Panc1 (cell line): Measurements from ENCODE around the gene BTG4. TPM values are rescaled to one million over a fixed set of nuclear protein-coding genes. Genes with fewer than 3 reads are reported as not detected.

Source experiments
- ATAC-seq: fragments of 200-7000 bp; cut with Tn5 transposase; 2 replicates; pipeline ENCODE4 v1.9.1; 2020; ENCODE audit warnings: mild to moderate bottlenecking, moderate library complexity
- BruUV-seq: library from RNA; stranded (reverse); fragments of 400-500 nt; replicated peaks from 2 replicates; lab custom pipeline; 2021; lab: Mats Ljungman, UMichigan
- CTCF ChIA-PET: fragments of 300-600 bp; sonication (Branson Sonifier 250); formaldehyde crosslinking; loops from one replicate; lab custom pipeline; 2022; ENCODE audit warnings: antibody characterized with exemption; lab: Charles Lee
- POLR2A ChIA-PET: fragments of 300-600 bp; sonication (Branson Sonifier 250); formaldehyde crosslinking; loops from one replicate; lab custom pipeline; 2022; ENCODE audit warnings: antibody characterized with exemption; lab: Charles Lee
- DNase-seq: peaks from one replicate; pipeline ENCODE4 v3.0.0-alpha.2; 2010; ENCODE audit warnings: low read depth, low spot score
- H3K27ac ChIP-seq: 2 replicates; pipeline ENCODE4 v1.5.1; 2011; ENCODE audit warnings: mild to moderate bottlenecking, low read length, inconsistent platforms
- H3K27me3 ChIP-seq: fragments of 200-500 bp; sonication (Bioruptor generic); 2 replicates; pipeline ENCODE4 v1.6.0; 2014; ENCODE audit warnings: low read length, inconsistent platforms; ENCODE audit not compliant: control insufficient read depth, insufficient read depth
- H3K36me3 ChIP-seq: fragments of 200-500 bp; sonication (Bioruptor generic); 2 replicates; pipeline ENCODE4 v1.5.1; 2014; ENCODE audit warnings: inconsistent platforms, mild to moderate bottlenecking, low read length, moderate library complexity; ENCODE audit not compliant: control insufficient read depth, insufficient read depth
- H3K4me1 ChIP-seq: 2 replicates; pipeline ENCODE4 v1.5.1; 2011; ENCODE audit warnings: inconsistent platforms, mild to moderate bottlenecking, low read length, moderate library complexity; ENCODE audit not compliant: control insufficient read depth, insufficient read depth
- H3K4me3 ChIP-seq, 2 experiments: 2 replicates each; pipeline ENCODE4 v1.5.1; 2011 to 2012; ENCODE audit warnings: low read depth in 2 of 2, low read length in 2 of 2, mild to moderate bottlenecking in 2 of 2, inconsistent platforms in 1 of 2, moderate library complexity in 1 of 2
- H3K9me3 ChIP-seq: fragments of 200-500 bp; sonication (Bioruptor generic); 2 replicates; pipeline ENCODE4 v1.5.1; 2014; ENCODE audit warnings: low read depth, mild to moderate bottlenecking, inconsistent platforms, low read length, moderate library complexity; ENCODE audit not compliant: control insufficient read depth, insufficient read depth
- CTCF ChIP-seq: fragments of 450-650 bp; IDR thresholded peaks from 2 replicates; pipeline ENCODE4 v1.5.1; 2017; ENCODE audit warnings: mild to moderate bottlenecking
- POLR2AphosphoS5 ChIP-seq: IDR thresholded peaks from 2 replicates; pipeline ENCODE4 v1.6.1; 2012; ENCODE audit warnings: mild to moderate bottlenecking, low read depth, low read length, moderate library complexity
- SIN3A ChIP-seq: IDR thresholded peaks from 2 replicates; pipeline ENCODE4 v1.6.1; 2012; ENCODE audit warnings: low read depth, mild to moderate bottlenecking, low read length, moderate library complexity, borderline replicate concordance; ENCODE audit not compliant: insufficient read depth
- TCF7L2 ChIP-seq: IDR thresholded peaks from 2 replicates; pipeline ENCODE4 v1.6.1; 2011; ENCODE audit warnings: mild to moderate bottlenecking, low read depth, low read length, inconsistent platforms
- in situ Hi-C: cut with HindIII; loops from 2 replicates; pipeline ENCODE4 v1.10.0; 2016; ENCODE audit warnings: low sequenced_read_pairs, low pct_unique_long_range_greater_than_20kb
- intact Hi-C: fragments of 100-400 bp; cut with micrococcal nuclease; formaldehyde crosslinking; loops from one replicate; pipeline ENCODE4 v1.10.0; 2022; ENCODE audit not compliant: unreplicated experiment
- total RNA-seq: library from RNA; stranded (reverse); gene quantifications from one replicate; pipeline ENCODE4 v1.2.1, GENCODE V29; 2021; ENCODE audit not compliant: unreplicated experiment
- TF ChIP-seq, protein P1 (sequence below), 2 experiments: IDR thresholded peaks; 2 replicates each; pipeline ENCODE4 v1.6.1; 2011 to 2012; ENCODE audit warnings: low read depth in 2 of 2, control low read depth in 1 of 2, low read length in 1 of 2, mild to moderate bottlenecking in 1 of 2, moderate library complexity in 1 of 2; ENCODE audit not compliant: insufficient read depth in 1 of 2

The BTG4 gene
- total RNA-seq, 1 experiment from 2014 or later = not detected

DNA sequence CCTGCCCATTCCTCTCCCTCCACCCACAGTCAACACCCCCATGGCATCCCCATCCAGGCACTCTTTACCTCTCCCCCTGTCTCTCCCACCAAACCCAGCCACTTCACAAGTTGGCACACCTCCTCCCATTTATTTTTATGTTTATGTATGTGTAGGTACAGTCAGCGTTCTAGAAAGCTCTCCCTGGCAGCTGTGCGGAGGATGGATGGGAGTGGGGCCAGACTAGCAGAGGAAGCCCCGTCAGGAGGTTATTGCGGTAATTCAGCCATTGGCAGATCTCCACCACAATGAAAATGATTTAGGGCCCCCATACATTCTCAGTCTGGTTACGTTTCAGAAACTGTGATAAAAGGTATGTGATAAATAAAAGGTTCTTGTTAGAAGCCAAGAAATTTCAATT is 51.3 kb downstream of the BTG4 start:
- H3K36me3 ChIP-seq = no peaks in the 10 kb centered on the region
- no peaks in the 10 kb centered on the region for H3K4me1 ChIP-seq
- intact Hi-C loops = no loop called here
- no peak for ATAC-seq
- in situ Hi-C loops = no loop called here
- POLR2A ChIA-PET = no interaction called here
- peaks cover 3% of the 10 kb centered on the region for H3K27me3 ChIP-seq
- TF ChIP-seq POLR2AphosphoS5 = no peak
- DNase-seq = no peak
- H3K9me3 ChIP-seq = no peaks in the 10 kb centered on the region
- CTCF ChIA-PET = interaction anchor here (0.7 kb wide), 1 partner anchor 308 kb away, joined by 3 read pairs; no protein-coding TSS in a partner anchor
- no TSS peak for BruUV-seq
- H3K4me3 ChIP-seq = no peak overlapping the region
- H3K27ac ChIP-seq = no peak overlapping the region

GRCh38 chr11:111460340-111460739 is 51.8 kb downstream of the BTG4 start:
- in situ Hi-C loops (no loop called here), intact Hi-C loops (no loop called here)
- Histone ChIP-seq H3K27ac (no peak overlapping the region), H3K36me3 (no peaks in the 10 kb centered on the region), H3K27me3 (peaks cover 3% of the 10 kb centered on the region), H3K9me3 (no peaks in the 10 kb centered on the region), H3K4me3 (no peak overlapping the region), H3K4me1 (no peaks in the 10 kb centered on the region)
- TF ChIP-seq POLR2AphosphoS5 (no peak), CTCF (no peak), SIN3A (no peak), TCF7L2 (no peak)
- TF ChIP-seq, protein P1, sequence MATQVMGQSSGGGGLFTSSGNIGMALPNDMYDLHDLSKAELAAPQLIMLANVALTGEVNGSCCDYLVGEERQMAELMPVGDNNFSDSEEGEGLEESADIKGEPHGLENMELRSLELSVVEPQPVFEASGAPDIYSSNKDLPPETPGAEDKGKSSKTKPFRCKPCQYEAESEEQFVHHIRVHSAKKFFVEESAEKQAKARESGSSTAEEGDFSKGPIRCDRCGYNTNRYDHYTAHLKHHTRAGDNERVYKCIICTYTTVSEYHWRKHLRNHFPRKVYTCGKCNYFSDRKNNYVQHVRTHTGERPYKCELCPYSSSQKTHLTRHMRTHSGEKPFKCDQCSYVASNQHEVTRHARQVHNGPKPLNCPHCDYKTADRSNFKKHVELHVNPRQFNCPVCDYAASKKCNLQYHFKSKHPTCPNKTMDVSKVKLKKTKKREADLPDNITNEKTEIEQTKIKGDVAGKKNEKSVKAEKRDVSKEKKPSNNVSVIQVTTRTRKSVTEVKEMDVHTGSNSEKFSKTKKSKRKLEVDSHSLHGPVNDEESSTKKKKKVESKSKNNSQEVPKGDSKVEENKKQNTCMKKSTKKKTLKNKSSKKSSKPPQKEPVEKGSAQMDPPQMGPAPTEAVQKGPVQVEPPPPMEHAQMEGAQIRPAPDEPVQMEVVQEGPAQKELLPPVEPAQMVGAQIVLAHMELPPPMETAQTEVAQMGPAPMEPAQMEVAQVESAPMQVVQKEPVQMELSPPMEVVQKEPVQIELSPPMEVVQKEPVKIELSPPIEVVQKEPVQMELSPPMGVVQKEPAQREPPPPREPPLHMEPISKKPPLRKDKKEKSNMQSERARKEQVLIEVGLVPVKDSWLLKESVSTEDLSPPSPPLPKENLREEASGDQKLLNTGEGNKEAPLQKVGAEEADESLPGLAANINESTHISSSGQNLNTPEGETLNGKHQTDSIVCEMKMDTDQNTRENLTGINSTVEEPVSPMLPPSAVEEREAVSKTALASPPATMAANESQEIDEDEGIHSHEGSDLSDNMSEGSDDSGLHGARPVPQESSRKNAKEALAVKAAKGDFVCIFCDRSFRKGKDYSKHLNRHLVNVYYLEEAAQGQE (IDR thresholded peaks at IDR 0.05; ENCODE audit: insufficient read depth in 1 of 2, low read depth in 2 of 2, low read length in 1 of 2) = no peak
- ATAC-seq (no peak), DNase-seq (no peak)
- no TSS peak for BruUV-seq
- POLR2A ChIA-PET = no interaction called here
- CTCF ChIA-PET = interaction anchor here (0.7 kb wide), 1 partner anchor 308 kb away, joined by 3 read pairs; no protein-coding TSS in a partner anchor

GRCh38 chr11:111459506-111460270 is 52.5 kb downstream of the BTG4 start:
- no peaks in the 10 kb centered on the region for H3K9me3 ChIP-seq
- TF ChIP-seq SIN3A (no peak), TCF7L2 (no peak)
- ChIA-PET POLR2A (no interaction called here), CTCF (interaction anchor here (0.7 kb wide), 2 partner anchors 77 to 309 kb away, joined by 3 read pairs; no protein-coding TSS in a partner anchor)
- H3K36me3 ChIP-seq = no peaks in the 10 kb centered on the region
- peaks cover 3% of the 10 kb centered on the region for H3K27me3 ChIP-seq
- in situ Hi-C loops = no loop called here
- DNase-seq = no peak
- no TSS peak for BruUV-seq
- H3K4me3 ChIP-seq = no peak overlapping the region
- intact Hi-C loops = no loop called here
- H3K4me1 ChIP-seq = no peaks in the 10 kb centered on the region
- ATAC-seq = no peak
- H3K27ac ChIP-seq = no peak overlapping the region
